Measurements from ENCODE around the gene CLDN24.

CLDN24 gene

DNA sequence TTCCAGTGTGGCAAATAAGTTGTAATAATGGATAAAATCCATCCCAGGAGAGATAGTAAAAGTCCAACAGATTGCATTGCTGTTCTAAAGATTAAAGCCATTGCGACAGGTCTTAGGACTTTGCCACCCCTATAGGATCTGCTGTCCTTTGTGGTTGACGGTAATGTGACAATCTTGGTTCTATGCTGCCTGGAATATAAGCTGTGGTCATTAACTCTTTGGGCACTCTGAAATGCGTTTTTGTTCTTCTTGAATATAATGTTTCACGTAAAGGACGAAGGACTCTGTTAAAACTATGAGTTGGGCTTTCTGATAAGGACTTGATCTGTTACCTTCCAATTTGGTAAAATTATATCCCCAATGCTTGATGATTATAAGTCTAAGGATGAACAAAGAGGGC, at the start of gene CLDN24:
TSS of gene CLDN24 (minus strand) at position 101 of the 400 bp plus-strand sequence. CDS start at position 101, 0 bp downstream.
- TF ChIP-seq CTCF (conservative IDR thresholded peaks at IDR 0.05; ENCODE audit: control insufficient read depth, insufficient read depth, low read depth, low read length) = no peak
- H3K4me3 ChIP-seq (ENCODE audit: control insufficient read depth, low read depth, low read length) = no peak within 1 kb of the TSS
- no peak for DNase-seq (ENCODE audit: low read depth)

- TF ChIP-seq CTCF (conservative IDR thresholded peaks at IDR 0.05; ENCODE audit: control insufficient read depth, insufficient read depth, low read depth, low read length) = no peak
- DNase-seq (ENCODE audit: low read depth) = no peak
- H3K4me3 ChIP-seq (ENCODE audit: control insufficient read depth, low read depth, low read length) = no peak overlapping the region
Measured at GRCh38 chr4:183370786-183371185, 48.6 kb upstream of the CLDN24 start.

GRCh38 chr4:183369073-183369472, 46.8 kb upstream of the CLDN24 start:
- DNase-seq (ENCODE audit: low read depth) = no peak
- no peak overlapping the region for H3K4me3 ChIP-seq (ENCODE audit: control insufficient read depth, low read depth, low read length)
- no peak for TF ChIP-seq CTCF (conservative IDR thresholded peaks at IDR 0.05; ENCODE audit: control insufficient read depth, insufficient read depth, low read depth, low read length)

GRCh38 chr4:183366206-183366835, 44.1 kb upstream of the CLDN24 start:
- no peak for DNase-seq (ENCODE audit: low read depth)
- TF ChIP-seq CTCF (conservative IDR thresholded peaks at IDR 0.05; ENCODE audit: control insufficient read depth, insufficient read depth, low read depth, low read length) = no peak

GRCh38 chr4:183364025-183364424, 41.8 kb upstream of the CLDN24 start:
- DNase-seq (ENCODE audit: low read depth) = no peak
- no peak overlapping the region for H3K4me3 ChIP-seq (ENCODE audit: control insufficient read depth, low read depth, low read length)
- no peak for TF ChIP-seq CTCF (conservative IDR thresholded peaks at IDR 0.05; ENCODE audit: control insufficient read depth, insufficient read depth, low read depth, low read length)

More at GRCh38 chr4:183366206-183366835, 44.1 kb upstream of the CLDN24 start:
- H3K4me3 ChIP-seq (ENCODE audit: control insufficient read depth, low read depth, low read length) = no peak overlapping the region

DNA sequence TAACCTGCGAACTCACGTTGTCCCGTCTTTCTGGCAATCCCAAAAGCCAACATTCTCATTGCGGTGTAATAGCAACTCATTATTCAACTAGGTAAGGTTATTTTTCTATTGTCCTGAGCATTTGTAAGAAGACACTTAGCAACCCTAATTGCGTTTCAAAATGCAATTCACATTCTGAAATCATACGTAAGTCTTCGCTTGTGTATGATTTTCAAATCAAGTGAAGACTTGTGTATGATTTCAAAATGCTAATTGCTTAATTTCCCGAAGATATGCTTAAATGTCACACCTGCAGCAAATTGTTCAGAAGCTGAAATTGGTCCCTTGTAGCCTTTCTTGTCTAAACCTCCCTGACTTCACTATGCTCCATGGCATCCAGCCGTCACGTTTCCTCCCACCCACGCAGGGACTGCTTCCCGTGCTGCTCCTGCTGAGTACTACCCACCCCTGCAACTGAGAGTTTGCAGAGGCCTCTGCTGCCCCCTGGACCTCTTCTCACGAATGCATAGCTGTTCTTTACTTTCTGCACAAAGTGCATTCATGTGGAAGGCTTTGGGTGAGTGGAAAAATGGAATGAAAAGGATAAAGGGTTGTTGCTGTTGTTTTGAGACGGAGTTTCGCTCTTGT, 40.8 kb upstream of the CLDN24 start:
- peak; percentile 49 for DNase-seq (ENCODE audit: low read depth)

More for the DNA sequence above, 40.8 kb upstream of the CLDN24 start:
- no peak overlapping the region for H3K4me3 ChIP-seq (ENCODE audit: control insufficient read depth, low read depth, low read length)
- TF ChIP-seq CTCF (conservative IDR thresholded peaks at IDR 0.05; ENCODE audit: control insufficient read depth, insufficient read depth, low read depth, low read length) = peak; percentile 30

Data from fibroblast of mammary gland (primary cell).